Activated CD8-positive, alpha-beta memory T cell treated with anti-CD3 and anti-CD28 coated beads for 36 hours (primary cell): ENCODE results near the gene RMDN3. TPM values are rescaled to one million over a fixed set of nuclear protein-coding genes. Genes with fewer than 3 reads are reported as not detected.

Source experiments
- CTCF ChIA-PET: fragments of 350-600 bp; sonication (Branson Sonifier 250); formaldehyde crosslinking; loops from one replicate; lab custom pipeline; 2021; ENCODE audit warnings: antibody characterized with exemption; lab: Charles Lee
- POLR2A ChIA-PET: fragments of 350-600 bp; sonication (Branson Sonifier 250); formaldehyde crosslinking; loops from one replicate; lab custom pipeline; 2021; ENCODE audit warnings: antibody characterized with exemption; lab: Charles Lee
- total RNA-seq, 2 experiments: library from RNA; stranded (reverse); gene quantifications; one replicate each; pipeline ENCODE4 v1.2.3, GENCODE V29; 2021

Gene RMDN3
- total RNA-seq, 2 experiments from 2014 or later: 39.4 to 43.4 TPM

GRCh38 chr15:40776537-40777141 lies 21.6 kb upstream of the RMDN3 start:
- POLR2A ChIA-PET: interaction anchor here (0.6 to 1.0 kb wide), 3 partner anchors 27 to 33 kb away, joined by 3 to 5 read pairs (median 4); partner anchors contain the start of gene ZFYVE19
- CTCF ChIA-PET: interaction anchor here (0.5 to 2.1 kb wide), 3 partner anchors 12 to 98 kb away, joined by 3 to 6 read pairs (median 3); partner anchors contain the start of gene GCHFR

DNA sequence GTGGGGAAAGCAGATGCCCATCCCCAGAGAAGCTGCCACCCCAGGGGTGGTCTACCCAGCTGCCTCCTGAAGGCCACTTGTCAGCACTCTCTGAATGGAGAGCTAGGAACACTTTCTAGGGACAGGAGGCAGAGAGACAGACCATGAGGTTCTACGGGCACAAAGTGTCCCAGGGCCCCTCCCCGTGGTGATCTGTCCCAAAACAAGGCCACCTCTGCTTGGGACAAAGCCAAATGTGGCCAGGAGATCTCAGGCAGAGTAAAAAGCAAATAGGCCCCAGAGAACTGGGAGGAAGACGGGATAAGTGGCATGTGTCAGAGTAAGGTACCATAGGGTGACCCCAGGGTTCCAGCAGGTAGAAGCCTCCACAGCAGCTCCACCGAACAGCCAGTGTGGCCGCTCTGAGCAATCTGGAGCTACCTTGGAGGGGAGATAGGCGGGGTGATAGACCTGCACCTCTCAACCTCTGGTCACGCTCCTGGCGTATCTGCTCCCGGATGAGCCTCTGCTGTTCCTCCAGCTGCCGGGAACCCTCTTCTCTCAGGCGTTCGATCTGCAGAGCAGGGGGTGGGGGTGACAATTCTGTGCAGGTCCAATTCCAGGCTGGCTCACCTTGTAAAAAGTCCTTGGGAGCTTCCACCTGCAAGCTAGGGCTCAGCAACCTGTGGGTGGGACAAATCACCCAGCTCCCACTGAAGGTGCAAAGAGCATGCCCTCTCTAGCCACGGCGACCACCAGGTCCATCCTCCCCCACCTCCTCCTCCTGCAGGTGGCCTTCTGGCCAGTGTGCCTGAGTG lies 20.9 kb upstream of the RMDN3 start:
- CTCF ChIA-PET: interaction anchor here (1.5 to 2.1 kb wide), 2 partner anchors 11 to 97 kb away, joined by 3 to 6 read pairs; partner anchors contain the start of gene GCHFR
- POLR2A ChIA-PET: interaction anchor here (0.8 kb wide), 1 partner anchor 31 kb away, joined by 3 read pairs; the partner anchor contains the start of gene ZFYVE19

DNA sequence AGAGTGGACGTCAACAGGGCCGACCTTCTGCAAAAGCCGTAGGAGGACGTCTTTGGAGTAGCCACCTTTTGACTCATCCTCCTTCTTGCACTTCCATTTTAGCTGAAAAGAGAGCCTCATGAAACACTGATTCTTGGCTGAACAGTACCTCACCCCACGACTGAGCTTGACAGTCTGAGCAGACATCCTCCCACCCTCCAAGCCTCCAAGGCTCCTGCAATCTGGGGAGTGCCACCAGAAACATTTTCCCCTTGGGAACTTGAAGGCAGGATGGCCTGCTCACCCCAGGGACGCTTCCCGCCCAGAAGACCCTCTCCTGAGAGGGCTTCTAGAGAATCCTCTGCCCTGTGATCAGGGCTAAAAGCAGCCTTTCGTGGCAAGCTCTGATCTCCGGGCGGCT lies 20.0 kb upstream of the RMDN3 start:
- ChIA-PET CTCF (interaction anchor here (1.0 to 1.3 kb wide), 2 partner anchors 10 to 36 kb away, joined by 3 read pairs; partner anchors contain the start of gene GCHFR), POLR2A (no interaction called here)

GRCh38 chr15:40773902-40774301 lies 18.8 kb upstream of the RMDN3 start:
- POLR2A ChIA-PET: interaction anchor here (0.6 kb wide), 2 partner anchors 27 to 108 kb away, joined by 7 read pairs; no protein-coding TSS in a partner anchor

GRCh38 chr15:40773496-40773895 lies 18.4 kb upstream of the RMDN3 start:
- CTCF ChIA-PET: no interaction called here

More at GRCh38 chr15:40773902-40774301, 18.8 kb upstream of the RMDN3 start:
- CTCF ChIA-PET: interaction anchor here (1.3 kb wide), 1 partner anchor 35 kb away, joined by 3 read pairs; no protein-coding TSS in a partner anchor

DNA sequence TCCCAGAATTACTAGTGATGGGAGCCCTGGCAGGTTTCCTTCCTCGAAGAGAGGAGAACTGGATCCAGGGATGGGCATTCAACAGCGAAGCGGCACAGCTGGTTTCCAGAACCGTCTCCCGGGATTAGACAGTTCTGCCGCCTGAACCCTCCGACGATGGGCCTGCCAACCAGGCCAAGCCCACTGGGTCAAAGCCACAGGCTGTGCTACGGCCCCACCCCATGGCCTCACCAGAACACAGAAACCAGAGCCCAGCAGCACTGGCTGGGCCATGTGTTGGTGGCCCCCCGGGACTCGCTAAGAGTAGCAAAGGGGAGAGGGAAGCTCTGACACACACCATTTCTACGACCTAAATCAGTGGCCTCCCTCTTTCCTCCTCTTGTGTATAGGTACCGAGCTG lies 17.0 kb upstream of the RMDN3 start:
- POLR2A ChIA-PET: no interaction called here
- CTCF ChIA-PET: interaction anchor here (1.1 kb wide), 1 partner anchor 16 kb away, joined by 3 read pairs; no protein-coding TSS in a partner anchor

More at GRCh38 chr15:40773496-40773895, 18.4 kb upstream of the RMDN3 start:
- POLR2A ChIA-PET: interaction anchor here (0.6 kb wide), 2 partner anchors 28 to 108 kb away, joined by 7 read pairs; no protein-coding TSS in a partner anchor

DNA sequence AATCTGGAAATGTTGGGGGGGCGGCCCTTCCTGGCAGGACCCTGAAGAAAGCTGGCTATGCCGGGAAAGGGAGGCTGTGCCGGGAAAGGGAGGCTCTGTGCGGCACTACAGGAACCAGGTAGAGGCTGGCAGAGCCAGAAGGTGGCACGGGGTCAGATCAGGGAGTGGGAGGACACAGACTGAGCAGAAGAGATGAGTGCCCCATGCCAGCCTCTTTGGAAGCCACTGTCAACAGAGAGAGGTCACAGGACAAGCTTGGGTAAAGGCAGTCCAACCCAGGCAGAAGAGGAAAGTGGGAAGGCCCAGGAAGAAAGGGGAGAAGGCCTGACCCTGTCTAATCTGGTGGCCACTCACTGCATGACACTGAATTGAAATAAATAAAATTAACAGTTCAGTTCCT lies 16.2 kb upstream of the RMDN3 start:
- ChIA-PET CTCF (interaction anchor here (0.6 to 1.7 kb wide), 2 partner anchors 14 to 127 kb away, joined by 3 to 4 read pairs; no protein-coding TSS in a partner anchor), POLR2A (no interaction called here)

GRCh38 chr15:40770147-40770721 lies 15.2 kb upstream of the RMDN3 start:
- CTCF ChIA-PET: interaction anchor here (1.0 to 2.0 kb wide), 3 partner anchors 15 to 89 kb away, joined by 3 to 4 read pairs (median 4); no protein-coding TSS in a partner anchor

DNA sequence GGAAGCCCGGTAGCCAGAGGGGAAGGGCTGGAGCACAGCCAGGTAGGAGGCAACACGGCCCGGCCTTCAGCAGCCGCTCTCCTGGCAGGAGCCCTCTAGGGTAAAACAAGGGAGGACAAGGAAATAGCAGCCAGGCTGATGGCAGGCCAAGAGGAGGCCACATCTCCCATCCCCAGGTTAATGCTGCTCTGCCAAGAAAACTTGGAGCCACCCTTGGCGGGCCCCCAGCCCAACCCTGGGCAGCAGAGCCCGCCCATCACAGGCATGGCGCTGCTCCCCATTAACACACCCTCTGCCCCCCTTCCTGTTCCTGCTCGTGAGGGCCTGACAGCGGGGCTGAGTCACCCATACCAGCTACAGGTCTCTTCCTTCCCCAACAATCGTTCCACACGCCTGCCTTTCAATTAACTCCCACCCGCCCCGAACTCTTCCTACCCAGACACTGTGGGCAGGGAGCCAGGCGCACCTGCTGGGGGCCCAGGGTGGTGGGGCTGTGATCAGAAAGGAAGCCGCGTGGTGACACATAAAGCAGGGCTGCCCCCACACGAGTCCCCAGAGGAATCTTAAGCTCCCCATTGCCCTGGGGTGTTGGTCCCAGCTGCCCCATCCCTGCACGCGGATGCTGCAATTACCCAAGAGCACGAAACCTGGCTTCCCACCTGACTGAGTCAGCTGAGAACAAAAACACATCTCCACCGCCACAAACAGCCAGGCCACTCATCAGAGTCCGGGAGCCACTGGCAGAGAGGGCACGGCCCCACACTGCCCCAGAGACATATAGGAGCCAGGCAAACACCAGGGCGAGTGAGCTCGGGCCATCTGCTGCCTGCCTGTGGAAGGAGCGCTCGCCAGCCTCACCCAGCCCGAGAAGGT lies 14.5 kb upstream of the RMDN3 start, which contains the start of gene C15orf62:
TSS of gene C15orf62 (plus strand) at position 707 of the 873 bp plus-strand sequence. CDS start 516 bp downstream, outside the sequence.
- ChIA-PET CTCF (interaction anchor here (0.6 to 2.0 kb wide), 6 partner anchors 13 to 90 kb away, joined by 3 to 9 read pairs (median 4); no protein-coding TSS in a partner anchor), POLR2A (interaction anchor here (1.0 to 1.6 kb wide), 2 partner anchors 16 to 25 kb away, joined by 3 to 4 read pairs; no protein-coding TSS in a partner anchor)

More at GRCh38 chr15:40770147-40770721, 15.2 kb upstream of the RMDN3 start:
- POLR2A ChIA-PET: interaction anchor here (1.0 to 1.6 kb wide), 2 partner anchors 17 to 26 kb away, joined by 3 to 4 read pairs; no protein-coding TSS in a partner anchor

- ChIA-PET POLR2A (interaction anchor here (1.6 kb wide), 1 partner anchor 25 kb away, joined by 4 read pairs; no protein-coding TSS in a partner anchor), CTCF (interaction anchor here (0.6 to 2.0 kb wide), 3 partner anchors 14 to 44 kb away, joined by 3 to 9 read pairs (median 4); no protein-coding TSS in a partner anchor)
Measured at GRCh38 chr15:40768521-40769273, 13.6 kb upstream of the RMDN3 start.

DNA sequence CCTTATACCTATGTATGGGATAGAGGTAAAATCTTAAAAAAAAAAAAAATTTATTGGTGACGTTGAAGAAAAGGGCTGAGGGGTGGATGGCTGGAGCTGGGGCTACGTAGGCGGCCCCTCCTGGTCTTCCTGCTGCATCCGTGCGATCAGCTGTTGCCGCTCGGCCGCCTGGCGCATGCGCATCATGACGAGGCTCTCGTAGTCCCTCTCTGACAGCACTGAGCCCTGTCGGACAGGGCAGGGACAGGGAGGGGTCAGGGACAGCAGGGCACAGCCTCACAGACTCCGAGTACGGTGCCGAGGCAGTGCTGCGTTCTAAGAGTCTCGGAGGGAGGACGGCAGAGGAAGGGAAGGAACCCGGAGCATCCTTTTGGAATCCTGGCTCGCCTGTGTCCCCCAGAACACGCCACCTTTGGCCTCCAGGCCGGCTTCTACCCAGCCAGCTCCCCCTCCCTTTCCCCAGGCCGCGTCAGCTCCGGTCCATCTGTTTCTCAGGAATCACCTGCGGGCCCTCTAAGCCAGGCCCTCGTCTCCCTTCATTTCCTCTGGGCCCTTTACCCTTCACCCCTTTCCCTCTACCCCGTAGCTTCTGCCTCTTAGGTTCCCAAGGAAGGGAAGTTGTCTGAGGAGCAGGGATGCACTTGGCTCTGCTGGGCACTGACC lies 12.9 kb upstream of the RMDN3 start:
- CTCF ChIA-PET: interaction anchor here (0.9 to 1.5 kb wide), 2 partner anchors 14 to 20 kb away, joined by 3 to 9 read pairs; no protein-coding TSS in a partner anchor
- POLR2A ChIA-PET: interaction anchor here (0.6 kb wide), 1 partner anchor 10 kb away, joined by 3 read pairs; no protein-coding TSS in a partner anchor

DNA sequence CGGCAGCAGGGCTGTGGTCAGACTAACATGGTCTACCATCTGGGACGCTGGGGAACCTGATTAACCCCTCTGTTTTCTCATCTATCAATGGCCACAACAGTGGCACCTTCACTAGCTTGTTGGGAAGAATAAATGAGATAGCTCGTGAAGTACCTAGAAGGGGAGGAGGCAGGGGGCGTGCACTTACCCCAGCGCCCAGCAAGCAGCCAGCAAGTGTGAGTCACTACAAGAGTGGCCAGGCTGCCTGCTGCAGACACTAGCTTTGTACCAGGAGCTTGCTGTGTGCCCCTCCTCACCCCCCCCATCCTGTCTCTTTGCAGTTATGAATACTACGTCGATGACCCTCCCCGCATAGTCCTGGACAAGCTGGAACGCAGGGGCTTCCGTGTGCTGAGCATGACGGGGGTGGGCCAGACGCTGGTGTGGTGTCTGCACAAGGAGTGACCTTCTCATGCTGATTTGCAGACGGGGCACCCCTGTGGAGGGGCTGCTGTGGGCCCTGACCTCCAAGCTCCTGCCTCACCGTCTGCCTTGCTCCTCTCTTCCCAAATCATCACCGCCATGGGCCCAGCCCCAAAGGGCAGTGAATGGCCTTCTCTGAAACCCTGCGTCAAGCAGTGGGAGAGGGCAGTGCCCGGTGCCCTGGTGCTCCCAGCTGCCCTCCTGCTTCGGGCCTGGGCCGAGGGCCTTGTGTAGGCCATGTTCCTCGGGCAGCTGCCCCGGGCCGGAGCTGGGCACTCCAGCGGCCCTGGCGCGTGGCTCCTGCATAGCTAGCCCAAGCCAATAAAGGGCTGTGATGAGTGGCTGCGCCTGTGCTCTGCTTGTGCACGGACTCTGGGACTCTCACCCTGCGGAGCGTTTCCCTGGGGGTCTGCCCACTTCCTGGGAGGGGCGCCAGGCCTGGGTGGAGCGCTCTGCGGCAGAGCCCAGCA lies 12.1 kb upstream of the RMDN3 start:
- CTCF ChIA-PET: interaction anchor here (0.9 to 3.5 kb wide), 2 partner anchors 15 to 19 kb away, joined by 3 to 10 read pairs; no protein-coding TSS in a partner anchor
- POLR2A ChIA-PET: interaction anchor here (3.5 kb wide), 1 partner anchor 72 kb away, joined by 20 read pairs; the partner anchor contains the start of gene RAD51

- ChIA-PET POLR2A (interaction anchor here (1.7 to 3.5 kb wide), 2 partner anchors 16 to 71 kb away, joined by 3 to 20 read pairs; partner anchors contain the start of gene RAD51), CTCF (interaction anchor here (1.2 to 3.5 kb wide), 4 partner anchors 10 to 177 kb away, joined by 3 to 10 read pairs (median 5); no protein-coding TSS in a partner anchor)
Measured at GRCh38 chr15:40766194-40766815, 11.3 kb upstream of the RMDN3 start.

DNA sequence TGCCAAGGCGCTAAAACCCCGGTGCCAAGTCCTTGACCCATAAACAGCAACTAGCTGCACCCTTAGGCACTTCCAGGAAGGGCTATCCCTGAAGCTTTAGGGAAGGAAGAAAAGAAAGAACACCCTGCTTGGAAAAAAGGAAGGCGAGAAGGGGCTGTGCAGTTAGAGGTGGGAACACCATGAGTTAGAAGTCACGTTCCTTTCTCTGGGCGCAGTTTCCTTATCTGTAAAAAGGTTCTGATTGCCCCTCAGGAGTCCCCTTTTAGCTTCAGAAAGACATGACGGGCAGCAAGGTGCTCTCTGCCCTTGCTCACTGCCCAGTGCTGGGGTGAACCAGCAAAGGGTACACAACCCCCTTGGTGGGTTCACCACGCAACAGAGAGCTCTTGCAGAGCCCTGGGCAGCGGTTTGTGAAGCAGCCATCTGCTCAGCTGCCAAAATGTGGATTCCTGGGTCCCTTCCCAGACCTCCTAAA lies 9.6 kb upstream of the RMDN3 start:
- ChIA-PET CTCF (interaction anchor here (1.2 to 3.5 kb wide), 7 partner anchors 10 to 195 kb away, joined by 3 to 10 read pairs (median 4); partner anchors contain the start of genes RPUSD2 and VPS18), POLR2A (interaction anchor here (0.7 to 3.5 kb wide), 5 partner anchors 14 to 143 kb away, joined by 3 to 20 read pairs (median 3); partner anchors contain the start of gene RAD51)
